SK-N-SH (cell line): ENCODE measurements around the gene ZEB1. TPM values are rescaled to one million over a fixed set of nuclear protein-coding genes. Genes with fewer than 3 reads are reported as not detected.
A peak's percentile ranks its signal among the peaks of the same experiment; 100 is the strongest.

Experiments used
- CTCF ChIA-PET: fragments of 300-600, 350-600 bp; formaldehyde crosslinking; extraction: SDS; loops from one replicate; lab custom pipeline; 2021; lab: Yijun Ruan, JAX
- POLR2A ChIA-PET: fragments of 350-600 bp; sonication (Branson Sonifier 250); formaldehyde crosslinking; extraction: SDS; loops from one replicate; lab custom pipeline; 2020; ENCODE audit warnings: antibody characterized with exemption, inconsistent platforms; lab: Yijun Ruan, JAX
- DNase-seq: peaks from one replicate; pipeline ENCODE4 v3.0.0; 2012
- H2AFZ ChIP-seq: fragments of 200-600 bp; sonication (generic); 2 replicates; pipeline ENCODE4 v1.8.1; 2016; ENCODE audit warnings: antibody characterized with exemption, mild to moderate bottlenecking, low read depth
- H3F3A ChIP-seq: fragments of 200-600 bp; sonication (generic); replicated peaks from 2 replicates; pipeline ENCODE3; 2016; ENCODE audit warnings: antibody characterized with exemption, mild to moderate bottlenecking; ENCODE audit not compliant: insufficient read depth
- H3K27ac ChIP-seq, 2 experiments: fragments of 200-500 bp in 1 of 2; fragments of 200-600 bp in 1 of 2; sonication (Bioruptor generic) in 1 of 2; sonication (generic), shearing (Covaris generic) in 1 of 2; 2 replicates each; pipeline versions ENCODE4 v1.5.1 to v1.6.1; 2014 to 2016; ENCODE audit warnings: low read depth in 2 of 2, inconsistent platforms in 1 of 2, low read length in 1 of 2, mild to moderate bottlenecking in 1 of 2, mixed read lengths in 1 of 2
- H3K27me3 ChIP-seq: fragments of 200-600 bp; sonication (generic), shearing (Covaris generic); 2 replicates; pipeline ENCODE4 v1.6.1; 2016; ENCODE audit warnings: mixed run types; ENCODE audit not compliant: insufficient read depth
- H3K36me3 ChIP-seq, 2 experiments: fragments of 200-500 bp in 1 of 2; fragments of 200-600 bp in 1 of 2; sonication (Bioruptor generic) in 1 of 2; sonication (generic) in 1 of 2; replicated peaks in 1 of 2; 2 replicates each; pipeline versions ENCODE3 to v1.5.1; 2014 to 2016; ENCODE audit warnings: low read length in 1 of 2, mild to moderate bottlenecking in 1 of 2; ENCODE audit not compliant: insufficient read depth in 2 of 2, control insufficient read depth in 1 of 2
- H3K4me1 ChIP-seq, 2 experiments: fragments of 200-500 bp in 1 of 2; fragments of 200-600 bp in 1 of 2; sonication (Bioruptor generic) in 1 of 2; sonication (generic), shearing (Covaris generic) in 1 of 2; 2 replicates each; pipeline versions ENCODE4 v1.5.1 to v1.6.1; 2014 to 2016; ENCODE audit warnings: low read depth in 1 of 2, low read length in 1 of 2, mixed run types in 1 of 2; ENCODE audit not compliant: insufficient read depth in 2 of 2, control insufficient read depth in 1 of 2
- H3K4me2 ChIP-seq: fragments of 200-600 bp; sonication (generic), shearing (Covaris generic); 2 replicates; pipeline ENCODE4 v1.6.1; 2017; ENCODE audit warnings: mixed run types
- H3K4me3 ChIP-seq, 2 experiments: fragments of 200-500 bp in 1 of 2; fragments of 200-600 bp in 1 of 2; sonication (Bioruptor generic) in 1 of 2; sonication (generic), shearing (Covaris generic) in 1 of 2; 2 replicates each; pipeline versions ENCODE4 v1.5.1 to v1.8.1; 2014 to 2016; ENCODE audit warnings: low read depth in 2 of 2, inconsistent platforms in 1 of 2, low read length in 1 of 2, mild to moderate bottlenecking in 1 of 2, mixed read lengths in 1 of 2, moderate library complexity in 1 of 2
- H3K79me2 ChIP-seq: fragments of 200-600 bp; sonication (generic); 2 replicates; pipeline ENCODE4 v1.8.1; 2017; ENCODE audit warnings: mild to moderate bottlenecking; ENCODE audit not compliant: insufficient read depth
- H3K9ac ChIP-seq: fragments of 200-600 bp; sonication (generic); 2 replicates; pipeline ENCODE4 v1.6.1; 2017; ENCODE audit warnings: mixed run types
- H3K9me2 ChIP-seq: fragments of 200-600 bp; sonication (generic); 2 replicates; pipeline ENCODE4 v1.6.1; 2017; ENCODE audit warnings: mixed run types
- H3K9me3 ChIP-seq: fragments of 200-600 bp; sonication (generic); 2 replicates; pipeline ENCODE4 v1.6.1; 2017; ENCODE audit warnings: mixed run types, mild to moderate bottlenecking, moderate library complexity
- H4K20me1 ChIP-seq: fragments of 200-600 bp; sonication (generic); 2 replicates; pipeline ENCODE4 v1.6.1; 2017; ENCODE audit warnings: mild to moderate bottlenecking, mixed run types; ENCODE audit not compliant: insufficient read depth
- CHD2 ChIP-seq: fragments of 150-350 bp; IDR thresholded peaks from 2 replicates; pipeline ENCODE4 v1.6.1; 2018; ENCODE audit warnings: low read length; ENCODE audit not compliant: partially characterized antibody
- CTCF ChIP-seq: fragments of 200-600 bp; sonication (generic); IDR thresholded peaks from 2 replicates; pipeline ENCODE4 v1.6.1; 2017; ENCODE audit warnings: antibody characterized with exemption, mild to moderate bottlenecking, moderate library complexity
- ELF1 ChIP-seq: IDR thresholded peaks from 2 replicates; pipeline ENCODE4 v1.4.0; 2012
- EZH2phosphoT487 ChIP-seq: fragments of 200-600 bp; sonication (generic); IDR thresholded peaks from 2 replicates; pipeline ENCODE4 v1.6.1; 2017; ENCODE audit warnings: low read depth, mixed run types, mild to moderate bottlenecking, antibody characterized with exemption, moderate library complexity, borderline replicate concordance
- FOSL2 ChIP-seq: IDR thresholded peaks from 2 replicates; pipeline ENCODE4 v1.4.0; 2012; ENCODE audit warnings: low read depth, mild to moderate bottlenecking, moderate library complexity, borderline replicate concordance
- FOXM1 ChIP-seq: IDR thresholded peaks from 2 replicates; pipeline ENCODE4 v1.4.0; 2012; ENCODE audit warnings: low read depth, mild to moderate bottlenecking
- GABPA ChIP-seq: IDR thresholded peaks from 2 replicates; pipeline ENCODE4 v1.4.0; 2012; ENCODE audit warnings: low read depth, mild to moderate bottlenecking
- JUND ChIP-seq: IDR thresholded peaks from 2 replicates; pipeline ENCODE4 v1.4.0; 2012
- MAX ChIP-seq: IDR thresholded peaks from 2 replicates; pipeline ENCODE4 v1.4.0; 2012; ENCODE audit warnings: low read depth
- MEF2A ChIP-seq: IDR thresholded peaks from 2 replicates; pipeline ENCODE4 v1.4.0; 2012; ENCODE audit warnings: low read depth, borderline replicate concordance
- MXI1 ChIP-seq: IDR thresholded peaks from 2 replicates; pipeline ENCODE4 v1.6.1; 2012; ENCODE audit warnings: mild to moderate bottlenecking, low read depth, low read length, improper control_type of control experiment
- NFIC ChIP-seq: IDR thresholded peaks from 2 replicates; pipeline ENCODE4 v1.4.0; 2012; ENCODE audit warnings: borderline replicate concordance
- RAD21 ChIP-seq: IDR thresholded peaks from 2 replicates; pipeline ENCODE4 v1.6.1; 2012; ENCODE audit warnings: mild to moderate bottlenecking, low read length
- RCOR1 ChIP-seq: fragments of 150-350 bp; IDR thresholded peaks from 2 replicates; pipeline ENCODE4 v1.6.1; 2017; ENCODE audit warnings: antibody characterized with exemption, low read length
- RFX5 ChIP-seq: IDR thresholded peaks from 2 replicates; pipeline ENCODE4 v1.6.1; 2012; ENCODE audit warnings: mild to moderate bottlenecking, improper control_type of control experiment, low read length
- RXRA ChIP-seq: IDR thresholded peaks from 2 replicates; pipeline ENCODE4 v1.4.0; 2012; ENCODE audit warnings: low read depth, mild to moderate bottlenecking, borderline replicate concordance
- SIN3A ChIP-seq: IDR thresholded peaks from 2 replicates; pipeline ENCODE4 v1.6.1; 2012; ENCODE audit warnings: low read depth, mild to moderate bottlenecking, low read length, moderate library complexity, borderline replicate concordance
- SMC3 ChIP-seq: IDR thresholded peaks from 2 replicates; pipeline ENCODE4 v1.6.1; 2012; ENCODE audit warnings: low read depth, low read length, improper control_type of control experiment
- TCF12 ChIP-seq: IDR thresholded peaks from 2 replicates; pipeline ENCODE4 v1.4.0; 2012
- USF2 ChIP-seq: fragments of 150-350 bp; IDR thresholded peaks from 2 replicates; pipeline ENCODE4 v1.6.1; 2017; ENCODE audit warnings: antibody characterized with exemption, low read length, low read depth, borderline replicate concordance
- YY1 ChIP-seq: IDR thresholded peaks from 2 replicates; pipeline ENCODE4 v1.4.0; 2012; ENCODE audit warnings: low read depth, mild to moderate bottlenecking
- WGBS: methylation state at CpG from one replicate; pipeline ENCODE4 v1.1.6; 2017; ENCODE audit warnings: low lambda C conversion rate; 5-methylcytosine and 5-hydroxymethylcytosine counted together
- polyA plus RNA-seq, 3 experiments: library from polyadenylated mRNA; depleted of rRNA; stranded (reverse); fragments of >200 nt; gene quantifications; 2 replicates each; pipeline ENCODE4 v1.2.3, GENCODE V29; 2012

ZEB1 gene
- polyA plus RNA-seq, 1 of the 3 experiments (the other 2 are of a cell fraction) = 5.4 TPM

GRCh38 chr10:31413325-31413724 is 94.3 kb downstream of the ZEB1 start (continued):
- TF ChIP-seq CTCF = no peak
- TF ChIP-seq ELF1 = no peak
- no peak for TF ChIP-seq FOSL2
- no peak for TF ChIP-seq SIN3A
- no peak for TF ChIP-seq RFX5
- no peak for TF ChIP-seq RXRA
- no peak for TF ChIP-seq RCOR1
- no peak for TF ChIP-seq MXI1
- no peak for TF ChIP-seq MEF2A
- no peak for TF ChIP-seq RAD21
- TF ChIP-seq MAX = no peak
- TF ChIP-seq TCF12 = peak; percentile 24; the same call in 1 of the 2 replicates
- TF ChIP-seq SMC3 = no peak

DNA sequence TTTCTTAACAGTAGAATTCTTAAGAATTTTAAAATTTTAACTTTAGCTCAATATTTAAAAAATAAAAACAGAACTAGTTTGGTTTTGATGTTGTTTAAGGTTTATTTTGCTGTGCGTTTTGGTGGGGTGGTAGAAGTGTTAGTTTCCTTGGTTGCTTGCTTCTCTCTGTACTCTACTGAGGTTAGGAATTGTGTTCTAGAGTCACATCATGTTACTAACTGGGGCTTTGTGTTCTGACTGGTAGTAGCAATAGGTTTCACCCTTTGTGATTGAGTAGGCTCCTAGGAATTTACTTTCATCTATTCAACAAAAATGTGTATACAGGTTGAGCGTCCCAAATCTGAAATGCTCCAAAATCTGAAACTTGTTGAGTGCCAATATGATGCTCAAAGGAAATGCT is 99.5 kb downstream of the ZEB1 start:
- no peaks in the 10 kb centered on the region for H3K36me3 ChIP-seq
- 94% methylated on average over 2 of the region's 2 CpGs for WGBS
- H2AFZ ChIP-seq = no peak overlapping the region
- DNase-seq = no peak
- TF ChIP-seq SIN3A (no peak), GABPA (no peak), FOXM1 (no peak), MAX (no peak), NFIC (no peak), RAD21 (no peak), FOSL2 (no peak), USF2 (no peak), YY1 (no peak), MXI1 (no peak), CHD2 (no peak), JUND (no peak), EZH2phosphoT487 (no peak)
- TF ChIP-seq, all 33 proteins: peak for 0
- Histone ChIP-seq H4K20me1 (no peaks in the 10 kb centered on the region), H3K4me2 (no peak overlapping the region), H3K9ac (no peak overlapping the region), H3K27ac (no peak overlapping the region), H3K79me2 (peaks cover 81% of the 10 kb centered on the region), H3K4me1 (peaks cover 0 to 6% of the 10 kb centered on the region in 2 experiments; a peak in 2 of 4 replicates), H3K27me3 (no peaks in the 10 kb centered on the region), H3F3A (no peaks in the 10 kb centered on the region), H3K9me3 (no peaks in the 10 kb centered on the region), H3K4me3 (no peak overlapping the region), H3K9me2 (no peaks in the 10 kb centered on the region)
- POLR2A ChIA-PET = no interaction called here
- CTCF ChIA-PET = no interaction called here
